ENCODE results near the gene RAI1.
"Not testable (repeated sequence)": the region's sequence is repeated elsewhere in the genome, so short reads cannot be mapped to it uniquely, and the experiment has no call there.

Gene RAI1

GRCh38 chr17:17641621-17642409 is 39.4 kb upstream of the RAI1 start:
- no peak overlapping the region for H3K4me3 ChIP-seq (ENCODE audit: low read depth, low read length)
- peak; percentile 81 for TF ChIP-seq CTCF (IDR thresholded peaks at IDR 0.05; ENCODE audit: borderline replicate concordance, insufficient read depth, low read depth, low read length)

- H3K4me3 ChIP-seq (ENCODE audit: low read depth, low read length), result not testable (repeated sequence)
Measured at GRCh38 chr17:17645148-17645547, 36.1 kb upstream of the RAI1 start.

GRCh38 chr17:17645961-17646360 is 35.3 kb upstream of the RAI1 start:
- TF ChIP-seq CTCF (IDR thresholded peaks at IDR 0.05; ENCODE audit: borderline replicate concordance, insufficient read depth, low read depth, low read length), result no peak
- H3K4me3 ChIP-seq (ENCODE audit: low read depth, low read length), result no peak overlapping the region

GRCh38 chr17:17647524-17648178 is 33.6 kb upstream of the RAI1 start:
- no peak overlapping the region for H3K4me3 ChIP-seq (ENCODE audit: low read depth, low read length)
- no peak for TF ChIP-seq CTCF (IDR thresholded peaks at IDR 0.05; ENCODE audit: borderline replicate concordance, insufficient read depth, low read depth, low read length)

- no peak overlapping the region for H3K4me3 ChIP-seq (ENCODE audit: low read depth, low read length)
- TF ChIP-seq CTCF (IDR thresholded peaks at IDR 0.05; ENCODE audit: borderline replicate concordance, insufficient read depth, low read depth, low read length), result no peak
Measured at GRCh38 chr17:17648762-17649161, 32.5 kb upstream of the RAI1 start.

GRCh38 chr17:17650959-17651358 is 30.3 kb upstream of the RAI1 start:
- no peak for TF ChIP-seq CTCF (IDR thresholded peaks at IDR 0.05; ENCODE audit: borderline replicate concordance, insufficient read depth, low read depth, low read length)
- no peak overlapping the region for H3K4me3 ChIP-seq (ENCODE audit: low read depth, low read length)

- TF ChIP-seq CTCF (IDR thresholded peaks at IDR 0.05; ENCODE audit: borderline replicate concordance, insufficient read depth, low read depth, low read length), result no peak
Measured at GRCh38 chr17:17653343-17653742, 27.9 kb upstream of the RAI1 start.

More at GRCh38 chr17:17653343-17653742, 27.9 kb upstream of the RAI1 start:
- H3K4me3 ChIP-seq (ENCODE audit: low read depth, low read length), result no peak overlapping the region

All from GM12875 (cell line).